ENCODE measurements around the gene RRM2.
"Not testable (repeated sequence)": the region's sequence is repeated elsewhere in the genome, so short reads cannot be mapped to it uniquely, and the experiment has no call there.

The RRM2 gene

DNA sequence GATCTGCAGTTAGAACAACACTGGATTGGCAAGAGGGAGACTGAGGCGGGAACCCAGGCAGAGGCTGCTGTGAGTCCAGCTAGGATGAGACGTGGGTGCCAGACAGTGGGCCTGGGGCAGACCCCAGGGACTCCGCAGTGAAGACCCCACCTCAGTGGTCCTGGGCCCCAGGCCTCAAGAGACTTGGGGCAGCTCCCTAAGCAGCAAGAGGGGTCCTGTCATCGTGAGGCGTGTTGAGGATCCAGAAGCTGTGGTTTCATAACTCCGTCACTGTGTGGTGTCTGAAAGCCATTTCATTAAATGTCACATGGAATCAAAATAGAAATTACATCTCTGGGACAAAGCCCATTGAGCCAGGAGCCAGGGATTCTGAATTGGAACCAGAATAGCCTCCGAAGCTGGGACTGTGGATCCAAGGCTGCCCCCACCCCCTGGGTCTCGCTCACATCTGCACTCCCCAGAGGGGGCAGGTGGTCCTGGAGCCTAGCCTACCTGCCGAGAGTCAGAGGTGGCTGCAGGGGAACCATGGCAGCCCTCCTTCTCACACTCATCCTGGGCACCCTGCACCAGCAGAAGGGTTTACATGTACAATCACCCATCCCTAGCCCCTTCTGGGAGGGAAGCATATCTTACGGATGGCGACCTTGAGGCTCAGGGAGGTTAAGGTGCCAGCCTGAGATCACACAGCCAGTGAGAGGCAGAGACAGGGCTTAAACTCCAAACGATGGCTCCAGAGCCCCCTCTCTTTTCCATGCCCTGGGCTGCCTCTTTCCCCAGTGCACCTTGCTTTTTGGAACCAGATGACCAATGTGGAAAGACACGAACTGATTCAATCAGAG lies 23.2 kb downstream of the RRM2 start:
- TF ChIP-seq CTCF (IDR thresholded peaks at IDR 0.05; ENCODE audit: low read depth, low read length) = no peak
- DNase-seq (ENCODE audit: low read depth in 2 of 2) = no peak

DNA sequence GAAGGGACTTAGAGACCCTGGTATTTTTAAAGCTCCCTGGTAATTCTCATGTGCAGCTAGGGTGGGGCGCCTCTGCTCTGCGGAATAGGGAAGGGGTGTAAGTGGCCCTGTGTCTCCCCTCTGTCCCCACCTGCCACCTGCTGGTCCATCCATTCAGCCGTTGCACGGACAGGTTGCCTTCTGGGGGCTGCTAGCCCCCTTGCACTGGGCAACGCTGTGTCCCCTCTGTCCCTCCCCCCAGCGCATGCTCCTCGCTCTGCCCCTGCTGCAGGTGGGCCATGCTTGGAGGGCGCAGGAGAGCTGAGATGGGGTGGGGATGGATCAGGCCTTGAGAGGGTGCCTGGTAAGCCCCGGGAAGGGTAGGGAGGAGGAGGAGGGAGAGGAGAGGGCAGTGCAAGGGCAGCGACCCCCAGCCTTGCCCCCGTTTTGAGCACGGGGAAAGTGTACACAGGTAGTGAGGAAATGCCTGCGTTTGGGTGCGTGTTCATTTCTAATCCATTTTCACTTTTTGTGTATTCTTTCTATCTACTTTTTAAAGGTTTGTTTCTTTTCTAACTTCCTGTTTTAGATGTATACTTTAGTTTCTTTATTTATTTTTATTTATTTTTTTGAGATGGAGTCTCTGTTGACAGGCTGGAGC lies 23.9 kb downstream of the RRM2 start:
- no peak for DNase-seq (ENCODE audit: low read depth in 2 of 2)
- TF ChIP-seq CTCF (IDR thresholded peaks at IDR 0.05; ENCODE audit: low read depth, low read length) = no peak
- no peak overlapping the region for H3K4me3 ChIP-seq (replicated peaks in 1 of 2; ENCODE audit: low read depth in 2 of 2, low read length in 2 of 2)

More for the DNA sequence above, 23.2 kb downstream of the RRM2 start:
- no peak overlapping the region for H3K4me3 ChIP-seq (replicated peaks in 1 of 2; ENCODE audit: low read depth in 2 of 2, low read length in 2 of 2)

DNA sequence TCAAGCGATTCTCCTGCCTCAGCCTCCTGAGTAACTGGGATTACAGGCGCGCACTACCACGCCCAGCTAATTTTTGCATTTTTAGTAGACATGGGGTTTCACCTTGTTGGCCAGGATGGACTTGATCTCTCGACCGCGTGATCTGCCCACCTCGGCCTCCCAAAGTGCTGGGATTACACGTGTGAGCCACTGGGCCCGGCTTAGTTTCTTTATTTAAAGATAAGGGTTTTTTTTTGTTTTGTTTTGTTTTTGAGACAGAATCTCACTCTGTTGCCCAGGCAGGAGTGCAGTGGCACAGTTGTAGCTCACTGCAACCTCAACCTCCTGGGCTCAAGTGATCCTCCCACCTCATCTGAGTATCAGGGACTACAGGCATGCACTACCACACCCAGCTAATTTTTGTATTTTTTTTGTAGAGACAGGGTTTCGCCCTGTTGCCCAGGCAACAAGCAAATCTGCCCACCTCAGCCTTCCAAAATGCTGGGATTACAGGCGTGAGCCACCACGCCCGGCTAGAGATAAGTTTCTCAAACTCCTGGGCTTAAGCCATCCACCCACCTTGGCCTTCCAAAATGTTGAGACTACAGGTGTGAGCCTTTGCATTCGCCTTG lies 24.6 kb downstream of the RRM2 start:
- not testable (repeated sequence) for H3K4me3 ChIP-seq (replicated peaks in 1 of 2; ENCODE audit: low read depth in 2 of 2, low read length in 2 of 2); DNase-seq (ENCODE audit: low read depth in 2 of 2)

DNA sequence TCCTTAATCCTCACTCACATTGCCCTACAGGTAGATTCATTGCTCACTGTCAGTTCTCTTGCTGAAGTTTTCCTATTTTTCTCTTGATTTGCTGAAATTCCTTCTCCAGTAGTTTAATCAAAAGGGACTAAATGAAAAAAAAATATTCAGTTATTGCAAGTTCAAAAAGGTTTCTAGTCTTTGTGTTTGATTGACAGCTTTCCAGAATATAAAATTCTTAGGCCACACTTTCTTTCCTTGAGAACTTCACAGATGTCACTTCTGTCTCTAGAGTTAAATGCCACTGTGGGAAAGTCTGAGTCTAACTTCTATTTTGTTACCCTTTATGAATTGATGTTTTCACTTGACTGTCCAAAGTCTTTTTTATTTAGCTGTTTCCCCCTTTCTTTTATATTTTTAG lies 25.7 kb downstream of the RRM2 start:
- DNase-seq (ENCODE audit: low read depth in 2 of 2) = no peak
- no peak overlapping the region for H3K4me3 ChIP-seq (replicated peaks in 1 of 2; ENCODE audit: low read depth in 2 of 2, low read length in 2 of 2)
- TF ChIP-seq CTCF (IDR thresholded peaks at IDR 0.05; ENCODE audit: low read depth, low read length) = no peak

GRCh38 chr2:10149635-10150034 lies 27.1 kb downstream of the RRM2 start:
- DNase-seq (ENCODE audit: low read depth in 2 of 2) = no peak
- no peak overlapping the region for H3K4me3 ChIP-seq (replicated peaks in 1 of 2; ENCODE audit: low read depth in 2 of 2, low read length in 2 of 2)
- TF ChIP-seq CTCF (IDR thresholded peaks at IDR 0.05; ENCODE audit: low read depth, low read length) = no peak

DNA sequence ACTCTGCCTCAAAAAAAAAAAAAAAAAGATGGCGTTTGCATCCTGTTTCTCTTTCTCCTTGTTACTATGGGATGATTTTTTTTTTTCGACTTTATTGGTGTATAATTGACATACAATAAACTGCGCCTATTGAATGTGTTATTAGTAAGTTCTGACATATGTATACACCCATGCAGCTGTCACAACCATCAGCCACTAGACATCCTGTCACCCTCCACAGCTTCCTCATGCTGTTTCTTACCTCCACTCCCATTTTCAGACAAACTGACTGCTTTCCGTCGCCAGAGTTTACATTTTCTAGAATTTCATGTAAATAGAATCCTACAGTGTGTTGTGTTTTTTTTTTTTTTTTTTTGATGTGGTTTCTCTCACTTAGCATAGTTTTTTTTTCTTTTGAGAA lies 27.9 kb downstream of the RRM2 start:
- no peak for TF ChIP-seq CTCF (IDR thresholded peaks at IDR 0.05; ENCODE audit: low read depth, low read length)
- no peak overlapping the region for H3K4me3 ChIP-seq (replicated peaks in 1 of 2; ENCODE audit: low read depth in 2 of 2, low read length in 2 of 2)
- no peak for DNase-seq (ENCODE audit: low read depth in 2 of 2)

GRCh38 chr2:10151462-10151861 lies 28.9 kb downstream of the RRM2 start:
- no peak overlapping the region for H3K4me3 ChIP-seq (replicated peaks in 1 of 2; ENCODE audit: low read depth in 2 of 2, low read length in 2 of 2)
- no peak for DNase-seq (ENCODE audit: low read depth in 2 of 2)
- no peak for TF ChIP-seq CTCF (IDR thresholded peaks at IDR 0.05; ENCODE audit: low read depth, low read length)

Measured in cardiac fibroblast (primary cell).